K562 (cell line): ENCODE measurements around the gene TMC2. TPM values are rescaled to one million over a fixed set of nuclear protein-coding genes. Genes with fewer than 3 reads are reported as not detected.

Source experiments
- C11orf30 ChIP-seq: fragments of 450-650 bp; IDR thresholded peaks from 2 replicates; pipeline ENCODE4 v1.6.1; 2016; ENCODE audit warnings: low read depth, mild to moderate bottlenecking
- CHD7 ChIP-seq: fragments of 200-600 bp; sonication (generic); IDR thresholded peaks from one replicate; pipeline ENCODE4 v1.6.1; 2012; ENCODE audit warnings: mild to moderate bottlenecking, low read depth, low read length, inconsistent platforms
- CREBBP ChIP-seq: IDR thresholded peaks from one replicate; pipeline ENCODE4 v1.6.1; 2012; ENCODE audit warnings: low read depth, mild to moderate bottlenecking, control low read depth, inconsistent platforms, low read length
- HDAC3 ChIP-seq: fragments of 450-650 bp; IDR thresholded peaks from 2 replicates; pipeline ENCODE4 v1.6.1; 2018; ENCODE audit warnings: borderline replicate concordance, mild to moderate bottlenecking, moderate library complexity; ENCODE audit not compliant: partially characterized antibody
- JUN ChIP-seq, 2 experiments: sonication (generic) in 1 of 2; formaldehyde crosslinking in 1 of 2; IDR thresholded peaks; 2 replicates each; pipeline versions ENCODE4 v1.6.1 to v1.8.0; 2012 to 2022; ENCODE audit warnings: borderline replicate concordance in 2 of 2, mild to moderate bottlenecking in 2 of 2, improper control_type of control experiment in 1 of 2, low read depth in 1 of 2, low read length in 1 of 2, missing genetic modification reagents in 1 of 2
- MAFG ChIP-seq: fragments of 450-650 bp; conservative IDR thresholded peaks from 2 replicates; pipeline ENCODE4 v1.6.1; 2016; ENCODE audit warnings: missing genetic modification characterization, missing compliant biosample characterization
- RBM17 ChIP-seq: fragments of 200-400 bp; formaldehyde crosslinking; IDR thresholded peaks from 2 replicates; pipeline ENCODE4 v1.6.1; 2017; ENCODE audit warnings: low read depth, mild to moderate bottlenecking, low read length, borderline replicate concordance
- ZFP30 ChIP-seq: fragments of 250-450 bp; sonication (Bioruptor Pico); IDR thresholded peaks from 2 replicates; pipeline ENCODE4 v1.8.0; 2022; ENCODE audit warnings: moderate library complexity, mild to moderate bottlenecking, inconsistent platforms, borderline replicate concordance
- polyA plus RNA-seq, 8 experiments: library from polyadenylated mRNA; depleted of rRNA in 4 of 8; stranded (reverse) in 5 of 8; unstranded in 3 of 8; fragments of >200 nt; fragmentation: Nextera tagmentation in 2 of 8; fragmentation: Illumina TruSeq in 1 of 8; extraction: Ambion mirVana in 2 of 8; extraction: Trizol in 1 of 8; gene quantifications; 2 replicates each; pipeline versions ENCODE4 v1.2.1 to v1.2.3, GENCODE V29; 2011 to 2014; ENCODE audit warnings: inconsistent platforms in 1 of 8, missing spikeins in 1 of 8
- total RNA-seq, 7 experiments: library from RNA; depleted of rRNA in 6 of 7; stranded (reverse); fragments of >200 nt in 6 of 7; fragmentation: Illumina TruSeq in 2 of 7; extraction: Trizol in 2 of 7; gene quantifications; 2 replicates each; pipeline versions ENCODE4 v1.2.1 to v1.2.3, GENCODE V29; 2011 to 2021; ENCODE audit warnings: low replicate concordance in 1 of 7

Gene TMC2
- total and polyA plus RNA-seq, 9 of the 15 experiments (the other 6 are each of a cell fraction or from before 2014, with no cell fraction given) = not detected

- no peak for TF ChIP-seq RBM17
- TF ChIP-seq HDAC3 = no peak
- no peak for TF ChIP-seq CHD7
- no peak for TF ChIP-seq JUN (IDR thresholded peaks at IDR 0.05; ENCODE audit: borderline replicate concordance, low read depth, low read length)
- TF ChIP-seq JUN (CRISPR knock-in tag; IDR thresholded peaks at IDR 0.05; ENCODE audit: borderline replicate concordance) = no peak
- no peak for TF ChIP-seq MAFG (tag)
- TF ChIP-seq CREBBP = no peak
- no peak for TF ChIP-seq ZFP30 (CRISPR knock-in tag)
- TF ChIP-seq C11orf30 = no peak
These were observed 154.8 kb downstream of the TMC2 start (continued) for GRCh38 chr20:2691127-2691526.
